Pulmonary artery endothelial cell (primary cell): ENCODE measurements around the gene DDX19B. TPM values are rescaled to one million over a fixed set of nuclear protein-coding genes. Genes with fewer than 3 reads are reported as not detected.
A peak's percentile ranks its signal among the peaks of the same experiment; 100 is the strongest.
"Not testable (repeated sequence)": the region's sequence is repeated elsewhere in the genome, so short reads cannot be mapped to it uniquely, and the experiment has no call there.

Experiments used
- DNase-seq: peaks from one replicate; pipeline ENCODE4 v3.0.0-alpha.2; 2011; ENCODE audit warnings: low read depth, low spot score
- total RNA-seq: library from RNA; depleted of rRNA; stranded (reverse); fragments of >200 nt; gene quantifications from 2 replicates; pipeline ENCODE4 v1.2.3, GENCODE V29; 2014

The DDX19B gene
- total RNA-seq = 25.8 and 37.1 TPM in 2 replicates

DNA sequence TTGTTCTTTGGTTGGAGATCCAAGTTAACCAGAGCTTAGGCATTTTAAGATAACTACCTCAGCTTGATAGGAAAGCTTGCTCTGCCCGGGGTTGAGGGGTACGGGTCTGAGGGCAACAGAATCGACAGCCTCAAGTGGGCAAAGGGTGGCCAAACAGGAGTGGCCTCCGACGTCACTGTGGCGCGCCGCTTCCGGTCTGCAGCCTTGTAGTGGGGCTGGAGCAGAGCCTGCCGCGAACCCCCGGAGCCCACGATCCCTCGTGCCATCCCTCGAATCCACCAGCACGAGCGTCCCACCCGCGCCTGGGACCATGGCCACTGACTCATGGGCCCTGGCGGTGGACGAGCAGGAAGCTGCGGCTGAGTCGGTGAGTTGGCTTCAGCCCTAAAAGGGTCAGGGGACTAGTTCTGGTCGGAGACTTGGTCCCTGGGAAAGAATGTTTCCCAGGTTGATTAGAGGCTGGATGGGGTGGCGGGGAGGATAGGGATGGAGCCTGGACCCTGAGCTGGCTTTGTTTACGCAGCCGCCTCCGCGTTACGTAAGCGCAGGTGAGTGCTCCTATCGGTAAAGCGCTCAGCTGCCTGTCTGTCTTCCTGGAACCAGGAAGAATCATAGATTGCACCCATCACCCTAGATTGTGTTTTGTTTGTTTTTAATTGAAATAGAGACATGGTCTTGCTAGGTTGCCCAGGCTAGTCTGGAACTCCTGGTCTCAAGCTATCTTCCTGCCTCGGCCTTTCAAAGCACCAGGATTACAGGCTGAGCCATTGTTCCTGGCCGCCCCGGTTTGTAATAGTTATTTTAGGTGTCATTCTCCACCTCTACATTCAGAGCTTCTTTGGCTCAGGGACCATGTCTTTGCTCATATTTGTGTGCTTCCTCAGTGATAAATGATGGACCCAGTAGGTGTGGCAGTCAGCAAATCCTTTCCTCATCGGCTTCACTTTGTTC lies at the start of gene DDX19B:
DDX19B (plus strand) TSS at position 199 of the 951 bp plus-strand sequence; CDS start at position 311, 112 bp downstream.
- peak; percentile 19 for DNase-seq

DNA sequence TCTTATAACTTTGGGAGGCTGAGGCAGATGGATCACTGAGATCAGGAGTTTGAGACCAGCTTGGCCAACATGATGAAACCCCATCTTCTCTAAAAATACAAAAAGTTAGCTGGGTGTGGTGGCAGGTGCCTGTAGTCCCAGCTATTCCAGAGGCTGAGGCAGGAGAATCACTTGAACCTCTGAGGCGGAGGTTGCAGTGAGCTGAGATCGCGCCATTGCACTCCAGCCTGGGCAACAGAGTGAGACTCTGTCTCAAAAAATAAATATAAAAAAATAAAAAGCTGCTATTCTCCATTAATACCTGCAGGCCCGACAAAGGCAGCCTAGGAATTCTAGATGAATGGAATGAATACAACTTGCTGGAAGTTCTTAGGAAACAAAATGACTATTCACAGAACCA lies 49.3 kb upstream of the DDX19B start:
- not testable (repeated sequence) for DNase-seq

- no peak for DNase-seq
Measured at GRCh38 chr16:70250748-70251628, 48.0 kb upstream of the DDX19B start.

DNA sequence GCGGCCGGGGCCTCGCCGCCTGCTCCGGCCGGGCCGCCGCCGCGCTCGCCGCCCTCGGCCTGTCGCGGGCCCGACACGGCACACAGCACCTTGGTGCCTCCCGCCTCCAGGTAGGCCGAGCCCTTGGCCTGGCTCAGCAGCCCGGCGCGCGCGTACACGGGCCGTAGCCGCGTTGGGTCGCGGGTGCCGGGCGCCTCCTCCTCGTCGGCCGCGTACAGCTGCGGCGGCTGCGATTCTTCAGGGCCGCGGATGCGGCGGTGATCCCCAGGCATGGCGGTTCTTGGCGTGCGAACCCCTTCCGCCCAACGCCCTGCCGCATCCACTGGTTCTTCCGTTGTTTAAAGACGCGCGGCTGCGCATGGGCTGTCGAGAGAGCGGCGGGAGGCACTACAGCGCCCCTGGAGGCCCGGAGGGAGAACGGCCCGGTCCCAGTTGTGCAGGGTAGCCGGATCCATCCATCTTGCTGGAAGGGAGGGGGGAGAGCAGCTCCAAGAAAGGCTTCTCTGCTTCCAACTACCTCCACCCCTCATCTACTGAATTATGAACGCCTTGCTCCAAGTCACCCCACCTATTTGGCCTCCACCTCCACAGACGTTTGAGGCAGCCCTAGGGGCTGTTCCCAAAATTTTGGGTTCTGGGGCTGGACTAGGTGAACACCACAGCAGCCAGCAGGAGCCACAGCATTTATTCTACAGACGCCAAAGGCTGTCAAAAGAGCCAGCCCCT lies 47.2 kb upstream of the DDX19B start, which contains the start of gene EXOSC6:
EXOSC6 (minus strand) TSS at position 312 of the 726 bp plus-strand sequence; CDS start at position 272, 40 bp downstream.
- peak; percentile 74 for DNase-seq

- no peak for DNase-seq
Measured at GRCh38 chr16:70252355-70252988, 46.5 kb upstream of the DDX19B start.

DNA sequence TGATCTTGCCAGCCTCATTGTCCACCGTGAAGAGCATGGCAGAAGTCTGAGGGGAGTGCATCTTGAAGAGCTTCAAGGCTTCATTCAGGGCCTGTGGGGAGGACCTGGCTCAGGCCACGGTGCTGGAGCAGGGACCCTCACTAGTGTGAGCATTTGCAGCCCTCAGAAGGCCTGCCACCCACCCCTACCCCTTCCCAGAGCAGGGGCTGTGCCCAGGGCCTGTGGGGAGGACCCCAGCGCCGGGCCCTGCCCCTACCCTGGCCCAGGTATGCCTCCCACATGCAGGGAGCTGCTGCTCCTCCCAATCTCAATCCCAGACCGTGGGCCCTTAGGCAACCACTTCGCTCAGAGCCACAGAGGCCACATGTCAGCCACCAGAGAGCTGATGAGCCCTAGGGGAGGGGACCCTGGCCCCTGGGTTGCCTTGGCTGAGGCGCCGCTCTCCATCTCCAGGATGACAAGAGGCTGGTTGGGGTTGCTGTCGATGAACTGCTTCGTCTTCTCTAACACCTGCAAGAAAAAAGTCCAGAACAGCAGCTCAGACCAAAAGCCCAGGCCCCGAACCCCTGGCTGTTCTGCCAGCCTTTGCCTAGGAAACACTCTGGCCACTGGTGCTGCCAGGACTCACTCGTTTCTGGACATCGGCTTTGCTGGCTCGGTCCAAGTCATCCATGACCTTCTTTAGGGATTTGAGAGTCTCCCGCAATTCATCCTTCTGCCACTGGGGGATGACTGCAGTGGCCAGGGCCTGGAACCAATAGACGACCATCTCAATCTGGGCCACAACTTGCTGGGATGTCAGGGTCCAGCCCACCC lies 45.5 kb upstream of the DDX19B start:
- DNase-seq = no peak

DNA sequence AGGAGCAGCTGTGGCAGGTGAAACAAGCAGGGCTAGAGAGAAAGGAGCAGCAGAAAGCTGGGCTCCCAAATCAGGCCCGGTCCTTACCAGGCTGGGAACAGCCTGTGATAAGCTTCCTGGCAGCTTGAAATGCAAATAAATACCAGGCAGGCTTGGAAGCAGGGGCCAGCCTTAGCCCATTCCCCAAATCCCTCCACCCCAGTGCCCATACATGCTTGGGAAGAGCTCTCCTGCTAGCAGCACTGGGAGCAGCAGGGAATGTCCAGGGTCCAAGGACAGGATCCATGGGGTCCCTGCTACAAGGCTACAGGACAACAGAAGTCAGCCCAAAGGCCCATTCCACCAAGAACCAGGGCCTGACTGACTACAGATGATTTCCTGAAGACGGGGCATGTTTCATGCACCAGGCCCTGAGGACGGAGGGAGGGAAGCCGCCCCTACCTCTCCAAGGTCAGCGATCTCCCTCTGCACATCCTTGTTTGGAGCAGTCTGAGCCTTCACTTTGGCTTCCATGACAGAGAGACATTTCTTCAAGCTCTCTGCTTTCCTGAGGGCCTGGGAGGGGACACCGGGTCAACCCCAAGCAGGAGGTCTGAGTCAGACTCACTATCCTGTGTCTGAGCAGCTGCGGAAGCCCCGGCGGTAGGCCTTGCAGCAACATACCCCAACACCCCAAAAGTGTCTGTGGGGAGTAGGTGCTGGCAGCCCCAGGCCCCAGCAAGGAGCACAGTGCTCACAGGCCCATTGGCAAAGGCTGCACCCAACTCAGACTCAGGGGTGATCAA lies 44.6 kb upstream of the DDX19B start:
- DNase-seq = no peak

GRCh38 chr16:70254965-70255286 lies 44.1 kb upstream of the DDX19B start:
- DNase-seq = no peak

DNA sequence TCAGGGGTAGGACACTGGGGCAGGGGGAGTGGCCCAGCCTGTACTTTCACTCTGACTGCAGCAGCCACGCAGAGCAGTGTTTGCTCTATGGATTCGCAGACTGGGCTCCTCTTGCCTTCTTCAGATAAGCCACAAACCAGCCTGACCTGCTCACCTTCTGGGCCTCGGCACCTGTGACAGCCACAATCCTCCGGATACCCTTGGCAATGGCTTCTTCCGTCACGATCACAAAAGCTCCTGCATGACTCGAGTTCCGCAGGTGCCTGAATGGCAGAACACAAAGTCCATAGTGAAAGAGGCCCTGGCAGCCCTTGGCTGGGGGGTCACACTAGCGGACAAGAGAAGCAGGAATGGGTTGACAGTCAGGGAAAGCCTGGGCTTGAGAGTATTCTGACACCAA lies 43.4 kb upstream of the DDX19B start:
- DNase-seq = no peak

- no peak for DNase-seq
Measured at GRCh38 chr16:70257391-70257790, 41.6 kb upstream of the DDX19B start.

- no peak for DNase-seq
Measured at GRCh38 chr16:70258065-70258464, 40.9 kb upstream of the DDX19B start.

- DNase-seq = no peak
Measured at GRCh38 chr16:70258946-70259345, 40.0 kb upstream of the DDX19B start.

DNA sequence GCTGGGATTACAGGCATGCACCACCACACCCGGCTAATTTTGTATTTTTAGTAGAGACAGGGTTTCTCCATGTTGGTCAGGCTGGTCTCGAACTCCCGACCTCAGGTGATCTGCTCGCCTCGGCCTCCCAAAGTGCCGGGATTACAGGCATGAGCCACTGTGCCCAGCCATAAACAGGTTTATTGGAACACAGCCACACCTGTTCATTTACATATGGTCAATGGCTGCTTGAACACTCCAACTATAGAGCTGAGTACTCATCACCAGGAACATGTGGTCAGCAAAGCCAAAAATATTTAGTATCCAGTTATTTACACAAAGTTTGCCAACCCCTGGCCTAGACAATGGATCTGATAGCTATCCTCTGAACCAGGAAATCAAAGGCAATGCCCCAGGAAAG lies 39.1 kb upstream of the DDX19B start:
- DNase-seq = not testable (repeated sequence)

DNA sequence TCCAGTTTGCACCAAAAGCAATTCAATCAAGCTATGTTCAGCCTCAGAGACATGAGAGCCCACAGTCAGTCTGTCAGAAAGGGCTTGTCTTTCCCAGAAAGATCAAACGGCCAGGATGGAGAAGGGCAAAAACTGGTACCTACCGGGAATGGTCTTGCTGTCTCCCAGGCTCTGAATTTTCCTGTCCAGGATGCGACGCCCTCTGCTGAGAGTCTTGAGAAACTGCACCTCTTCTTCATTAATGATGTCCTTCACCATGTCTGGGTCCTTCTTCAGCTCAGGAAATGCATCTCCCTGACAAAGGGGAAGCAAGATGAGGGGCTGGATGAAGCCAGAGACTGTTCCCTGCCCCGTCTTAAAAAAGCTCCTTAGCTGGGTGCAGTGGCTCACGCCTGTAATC lies 31.5 kb upstream of the DDX19B start:
- DNase-seq = no peak

DNA sequence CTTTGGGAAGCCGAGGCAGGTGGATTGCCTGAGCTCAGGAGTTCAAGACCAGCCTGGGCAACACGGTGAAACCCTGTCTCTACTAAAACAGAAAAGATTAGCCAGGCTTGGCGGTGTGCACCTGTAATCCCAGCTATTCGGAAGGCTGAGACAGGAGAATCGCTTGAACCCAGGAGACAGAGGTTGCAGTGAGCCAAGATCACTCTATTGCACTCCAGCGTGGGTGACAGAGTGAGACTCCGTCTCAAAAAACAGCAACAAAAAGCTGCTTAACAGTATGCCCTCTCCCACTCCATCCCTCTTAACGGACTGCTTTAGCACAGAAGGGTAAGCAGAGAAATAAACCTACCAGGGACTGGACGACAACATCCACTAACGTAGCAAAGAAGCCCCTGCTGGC lies 31.1 kb upstream of the DDX19B start:
- not testable (repeated sequence) for DNase-seq

DNA sequence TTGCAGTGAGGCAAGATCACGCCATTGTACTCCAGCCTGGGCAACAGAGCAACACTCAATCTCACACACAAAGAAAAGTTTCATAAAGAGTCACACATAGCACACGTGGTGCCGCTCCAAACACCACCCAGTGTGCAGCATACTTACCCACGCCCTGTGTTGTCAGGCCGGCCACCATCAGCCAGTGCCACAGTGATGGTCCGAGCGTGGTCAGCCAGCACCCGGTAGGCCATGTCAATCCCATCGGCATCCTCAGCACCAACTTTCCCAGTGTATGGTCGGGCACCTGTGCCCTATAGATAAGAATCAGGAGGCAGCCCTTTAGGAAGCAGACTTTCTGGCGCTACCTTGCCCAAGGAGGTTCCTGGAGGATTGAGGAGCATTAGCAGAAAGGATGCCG lies 29.5 kb upstream of the DDX19B start:
- no peak for DNase-seq

- DNase-seq = no peak
Measured at GRCh38 chr16:70270176-70270575, 28.8 kb upstream of the DDX19B start.

GRCh38 chr16:70271696-70272095 lies 27.3 kb upstream of the DDX19B start:
- no peak for DNase-seq

GRCh38 chr16:70276392-70276791 lies 22.6 kb upstream of the DDX19B start:
- DNase-seq = no peak
